Mesenchymal stem cell (in vitro differentiated cells and primary cell): ENCODE data around the gene PIAS4.
A peak's percentile ranks its signal among the peaks of the same experiment; 100 is the strongest.

ENCODE experiments used
- DNase-seq: peaks from one replicate; pipeline ENCODE4 v3.0.0-alpha.2; 2013
- H2AFZ ChIP-seq: one replicate; pipeline ENCODE4 v1.6.1; 2013; ENCODE audit warnings: low read depth, mild to moderate bottlenecking, control low read depth, inconsistent platforms, low read length, moderate library complexity
- H2AK5ac ChIP-seq: 2 replicates; pipeline ENCODE4 v1.6.1; 2013; ENCODE audit warnings: low read length, moderate library complexity, mild to moderate bottlenecking, inconsistent platforms; ENCODE audit not compliant: severe bottlenecking
- H2BK120ac ChIP-seq: one replicate; pipeline ENCODE4 v1.6.1; 2013; ENCODE audit warnings: low read depth, mild to moderate bottlenecking, inconsistent platforms, low read length, moderate library complexity
- H2BK12ac ChIP-seq, 2 experiments: one replicate each; pipeline ENCODE4 v1.6.1; 2013; ENCODE audit warnings: inconsistent platforms in 2 of 2, low read length in 2 of 2, mild to moderate bottlenecking in 2 of 2, moderate library complexity in 2 of 2, control low read depth in 1 of 2
- H2BK15ac ChIP-seq: one replicate; pipeline ENCODE4 v1.6.1; 2013; ENCODE audit warnings: mild to moderate bottlenecking, low read depth, inconsistent platforms; ENCODE audit not compliant: poor library complexity, severe bottlenecking
- H2BK5ac ChIP-seq: 2 replicates; pipeline ENCODE4 v1.6.1; 2013; ENCODE audit warnings: low read depth, mild to moderate bottlenecking, low read length, control low read depth, inconsistent platforms; ENCODE audit not compliant: poor library complexity, severe bottlenecking
- H3K14ac ChIP-seq, 2 experiments: one replicate each; pipeline ENCODE4 v1.6.1; 2013; ENCODE audit warnings: inconsistent platforms in 2 of 2, low read length in 2 of 2, control low read depth in 1 of 2, mild to moderate bottlenecking in 1 of 2, moderate library complexity in 1 of 2
- H3K18ac ChIP-seq, 2 experiments: one replicate each; pipeline ENCODE4 v1.6.1; 2013; ENCODE audit warnings: inconsistent platforms in 2 of 2, low read length in 2 of 2, control low read depth in 1 of 2, low read depth in 1 of 2, mild to moderate bottlenecking in 1 of 2
- H3K23ac ChIP-seq, 2 experiments: one replicate each; pipeline ENCODE4 v1.6.1; 2013; ENCODE audit warnings: inconsistent platforms in 2 of 2, low read length in 2 of 2, mild to moderate bottlenecking in 2 of 2, moderate library complexity in 2 of 2, control low read depth in 1 of 2
- H3K27ac ChIP-seq: 2 replicates; pipeline ENCODE4 v1.5.1; 2013; ENCODE audit warnings: mild to moderate bottlenecking, moderate library complexity, low read length, control low read depth, inconsistent platforms; ENCODE audit not compliant: poor library complexity, severe bottlenecking
- H3K27me3 ChIP-seq, 2 experiments: 2 replicates each; pipeline versions ENCODE4 v1.6.1 to v1.7.0; 2013; ENCODE audit warnings: low read length in 2 of 2, mild to moderate bottlenecking in 2 of 2, moderate library complexity in 2 of 2, control low read depth in 1 of 2, inconsistent platforms in 1 of 2; ENCODE audit not compliant: control insufficient read depth in 1 of 2, insufficient read depth in 1 of 2
- H3K36me3 ChIP-seq, 2 experiments: 2 replicates each; pipeline versions ENCODE4 v1.6.1 to v1.7.0; 2013; ENCODE audit warnings: low read length in 2 of 2, control low read depth in 1 of 2, inconsistent platforms in 1 of 2, low read depth in 1 of 2, mild to moderate bottlenecking in 1 of 2; ENCODE audit not compliant: insufficient read depth in 2 of 2, control insufficient read depth in 1 of 2
- H3K4ac ChIP-seq, 2 experiments: one replicate each; pipeline ENCODE4 v1.6.1; 2013; ENCODE audit warnings: inconsistent platforms in 2 of 2, low read length in 2 of 2, mild to moderate bottlenecking in 2 of 2, moderate library complexity in 2 of 2, control low read depth in 1 of 2, low read depth in 1 of 2
- H3K4me1 ChIP-seq: 2 replicates; pipeline ENCODE4 v1.6.1; 2013; ENCODE audit warnings: low read depth, low read length, control low read depth; ENCODE audit not compliant: control insufficient read depth, insufficient read depth
- H3K4me2 ChIP-seq: 2 replicates; pipeline ENCODE4 v1.6.1; 2013; ENCODE audit warnings: low read length, mild to moderate bottlenecking, inconsistent platforms; ENCODE audit not compliant: poor library complexity, severe bottlenecking
- H3K4me3 ChIP-seq, 2 experiments: 2 replicates each; pipeline versions ENCODE4 v1.5.1 to v1.7.0; 2013; ENCODE audit warnings: low read length in 2 of 2, mild to moderate bottlenecking in 2 of 2, control low read depth in 1 of 2, low read depth in 1 of 2; ENCODE audit not compliant: insufficient read depth in 1 of 2
- H3K79me1 ChIP-seq: replicated peaks from 2 replicates; pipeline ENCODE4 v1.6.1; 2013; ENCODE audit warnings: mild to moderate bottlenecking, control low read depth, low read length, inconsistent platforms; ENCODE audit not compliant: poor library complexity, severe bottlenecking
- H3K9ac ChIP-seq: 2 replicates; pipeline ENCODE4 v1.7.0; 2013; ENCODE audit warnings: mild to moderate bottlenecking, low read length, moderate library complexity
- H3K9me3 ChIP-seq: 2 replicates; pipeline ENCODE4 v1.7.0; 2013; ENCODE audit warnings: mild to moderate bottlenecking, low read length; ENCODE audit not compliant: control insufficient read depth
- H4K8ac ChIP-seq: one replicate; pipeline ENCODE4 v1.6.1; 2013; ENCODE audit warnings: inconsistent platforms, mild to moderate bottlenecking, low read length, moderate library complexity
- H4K91ac ChIP-seq: one replicate; pipeline ENCODE4 v1.6.1; 2013; ENCODE audit warnings: mild to moderate bottlenecking, low read length, inconsistent platforms
- WGBS: methylation state at CpG from one replicate; pipeline ENCODE4 v1.1.7; 2013; ENCODE audit warnings: mixed read lengths; 5-methylcytosine and 5-hydroxymethylcytosine counted together

The PIAS4 gene

DNA sequence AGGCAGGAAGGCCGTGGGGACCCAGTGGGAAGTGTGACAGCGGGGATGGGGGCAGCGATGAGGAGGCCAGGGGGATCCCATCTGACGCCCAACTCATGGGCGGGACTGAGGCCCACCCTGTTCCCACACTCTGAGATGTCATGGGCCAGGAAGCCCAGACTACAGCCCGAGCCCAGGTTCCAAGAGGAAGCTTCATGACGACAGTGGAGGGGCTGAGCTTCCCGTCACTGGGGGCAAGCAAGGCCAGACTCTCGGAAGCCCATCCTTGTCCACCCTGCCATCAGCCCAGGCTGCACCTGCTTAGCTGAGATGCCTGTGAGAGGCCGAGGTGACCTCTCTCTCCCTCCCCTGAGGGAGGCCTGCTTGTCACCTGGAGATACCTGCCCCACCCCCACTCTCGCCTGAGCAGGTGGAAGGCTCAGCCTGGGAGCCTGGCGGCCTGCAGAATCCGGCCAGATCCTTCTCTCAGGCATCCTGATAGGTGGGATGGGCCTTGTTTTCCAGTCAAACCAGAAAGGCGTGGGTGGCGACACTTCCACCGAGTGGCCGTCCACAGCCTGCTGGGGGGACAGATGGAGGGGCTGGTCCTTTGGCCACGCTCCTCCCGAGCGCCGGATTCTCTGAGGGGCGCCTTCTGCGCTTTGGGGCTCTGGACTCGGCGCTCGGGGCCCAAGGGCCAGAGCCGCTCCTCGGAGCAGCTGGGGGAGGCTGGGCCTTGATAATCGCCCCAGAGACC lies 54.3 kb downstream of the PIAS4 start:
- peak overlapping the region; percentile 42 for H3K4me2 ChIP-seq
- peaks cover 19 to 59% of the 10 kb centered on the region in 2 experiments for H3K36me3 ChIP-seq
- H3K9me3 ChIP-seq, result no peaks in the 10 kb centered on the region

DNA sequence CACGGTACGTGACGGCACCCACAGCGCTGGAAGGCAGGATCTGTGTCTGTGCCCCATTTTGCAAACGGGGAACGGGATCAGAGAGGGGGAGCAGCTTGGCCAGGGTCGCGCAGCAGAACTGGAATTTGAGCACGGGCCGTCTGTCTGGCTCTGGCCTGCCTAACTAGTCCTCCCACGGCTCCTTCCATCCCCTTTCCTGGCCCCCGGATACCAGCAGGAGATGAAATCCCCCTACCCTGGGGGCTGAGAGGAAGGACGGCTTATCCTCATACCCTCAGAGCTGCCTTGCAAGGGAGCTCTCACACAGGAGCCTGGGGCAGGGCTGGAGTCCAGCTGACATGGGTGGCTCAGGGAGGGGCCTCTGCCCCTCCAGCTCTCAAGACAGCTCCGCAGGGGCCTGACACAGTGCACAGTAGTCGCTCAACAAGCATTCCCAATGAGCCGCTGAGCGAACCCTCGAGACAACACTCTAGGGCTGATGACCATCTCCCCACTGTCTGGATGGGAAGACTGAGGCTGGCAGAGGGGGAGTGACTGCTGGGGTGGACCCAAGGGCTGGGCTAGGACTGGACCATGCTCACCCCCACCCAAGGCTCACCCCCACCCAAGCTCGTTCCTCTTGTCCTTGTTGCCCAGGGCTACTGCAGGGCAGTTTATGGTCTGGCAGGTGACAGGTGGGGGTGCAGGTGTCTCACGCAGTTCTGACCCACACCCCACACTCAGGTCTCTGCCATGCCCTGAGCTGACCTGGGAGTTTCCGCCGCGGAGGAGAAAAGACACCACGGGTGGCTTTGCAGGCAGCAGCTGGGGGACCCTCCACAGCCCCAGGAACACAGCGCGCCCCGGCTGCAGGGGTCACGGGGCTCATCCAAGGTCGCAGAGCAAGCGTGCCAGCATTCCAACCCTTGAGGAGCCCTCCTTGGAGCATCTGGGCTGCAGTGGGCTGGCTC lies 55.2 kb downstream of the PIAS4 start:
- no peak overlapping the region for H2AK5ac ChIP-seq
- WGBS, result 94% methylated on average over 29 of the region's 30 CpGs
- no peaks in the 10 kb centered on the region for H3K79me1 ChIP-seq

More for the DNA sequence above, 54.3 kb downstream of the PIAS4 start:
- Histone ChIP-seq H3K23ac (peak overlapping the region in 1 of 2 experiments; percentile 57), H4K8ac (peak overlapping the region; percentile 69), H3K4ac (no peak overlapping the region), H2AK5ac (peak overlapping the region; percentile 83), H2BK120ac (no peak overlapping the region), H3K14ac (peak overlapping the region in 1 of 2 experiments; percentile 75), H3K79me1 (no peaks in the 10 kb centered on the region), H3K9ac (peak overlapping the region; percentile 92), H2BK15ac (no peak overlapping the region), H2AFZ (no peak overlapping the region), H4K91ac (no peak overlapping the region), H3K4me1 (peaks cover 59% of the 10 kb centered on the region), H3K27ac (peak overlapping the region; percentile 1), H3K4me3 (peak overlapping the region in 1 of 2 experiments; percentile 85), H2BK5ac (no peak overlapping the region), H3K18ac (peak overlapping the region in 1 of 2 experiments; percentile 53), H3K27me3 (no peaks in the 10 kb centered on the region), H2BK12ac (peak overlapping the region in 1 of 2 experiments; percentile 57)
- DNase-seq, result no peak
- 87% methylated on average over 29 of the region's 29 CpGs for whole genome bisulfite sequencing

DNA sequence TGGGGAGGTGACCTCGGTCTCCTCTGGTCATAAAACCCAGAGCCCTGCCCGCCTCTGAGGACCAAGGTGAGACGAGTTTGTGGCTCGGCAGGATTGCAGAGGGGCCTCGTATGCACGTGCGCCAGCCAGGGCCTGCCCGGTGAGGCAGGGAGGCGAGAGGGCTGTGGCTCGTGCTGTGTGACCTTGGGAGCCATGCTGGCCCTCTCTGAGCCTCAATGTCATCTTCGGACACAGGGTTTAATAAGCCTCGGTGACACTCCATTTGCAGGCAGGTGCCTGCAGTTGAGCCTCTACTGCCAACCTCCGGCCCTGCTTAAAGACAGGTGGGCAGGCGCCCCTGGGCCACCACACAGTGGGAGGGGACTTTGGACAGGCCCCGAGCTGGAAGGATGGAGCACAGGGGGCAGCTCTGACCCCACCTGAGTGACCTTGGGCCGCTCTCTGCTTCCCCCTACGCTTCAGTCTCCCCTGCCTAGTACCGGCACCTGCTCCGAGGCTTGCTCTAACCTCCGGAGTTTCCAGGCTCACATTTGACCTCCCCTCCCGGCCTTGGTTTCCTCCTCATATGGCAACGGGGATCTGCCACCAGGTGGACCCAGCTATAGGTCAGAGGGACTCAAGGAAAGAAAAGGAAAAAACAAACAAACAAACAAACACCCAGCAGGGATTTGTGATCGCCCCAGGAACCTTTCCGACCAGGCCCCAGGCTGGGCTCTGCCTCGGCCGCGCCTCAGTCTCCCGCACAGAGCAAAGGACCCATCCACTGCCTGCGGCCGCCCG lies 56.0 kb downstream of the PIAS4 start:
- Histone ChIP-seq H3K4ac (no peak overlapping the region), H2AK5ac (no peak overlapping the region), H3K9ac (peak overlapping the region; percentile 92), H3K27ac (peak overlapping the region; percentile 3), H2BK12ac (no peak overlapping the region), H2AFZ (no peak overlapping the region), H3K23ac (peak overlapping the region in 1 of 2 experiments; percentile 81), H2BK120ac (no peak overlapping the region), H3K4me3 (peak overlapping the region; percentile 85), H3K9me3 (no peaks in the 10 kb centered on the region), H3K4me1 (peaks cover 59% of the 10 kb centered on the region), H3K4me2 (peak overlapping the region; percentile 81), H2BK5ac (no peak overlapping the region), H4K8ac (no peak overlapping the region), H3K14ac (peak overlapping the region in 1 of 2 experiments; percentile 26), H3K36me3 (peaks cover 19 to 50% of the 10 kb centered on the region in 2 experiments), H3K79me1 (no peaks in the 10 kb centered on the region), H3K27me3 (no peaks in the 10 kb centered on the region), H3K18ac (no peak overlapping the region), H2BK15ac (no peak overlapping the region), H4K91ac (no peak overlapping the region)
- DNase-seq, result no peak
- WGBS, result 48% methylated on average over 31 of the region's 31 CpGs

More for the DNA sequence above, 55.2 kb downstream of the PIAS4 start:
- H3K36me3 ChIP-seq, result peaks cover 19 to 53% of the 10 kb centered on the region in 2 experiments
- peak overlapping the region; percentile 85 for H3K4me3 ChIP-seq
- no peak overlapping the region for H3K4ac ChIP-seq
- no peak overlapping the region for H2AFZ ChIP-seq
- no peaks in the 10 kb centered on the region for H3K9me3 ChIP-seq
- H4K91ac ChIP-seq, result no peak overlapping the region
- no peaks in the 10 kb centered on the region for H3K27me3 ChIP-seq
- H3K4me1 ChIP-seq, result peaks cover 60% of the 10 kb centered on the region
- no peak overlapping the region for H2BK120ac ChIP-seq
- H3K14ac ChIP-seq, result peak overlapping the region in 1 of 2 experiments; percentile 41
- no peak overlapping the region for H3K18ac ChIP-seq
- no peak for DNase-seq
- peak overlapping the region; percentile 92 for H3K9ac ChIP-seq
- no peak overlapping the region for H2BK5ac ChIP-seq
- H3K4me2 ChIP-seq, result peak overlapping the region; percentile 81
- H2BK15ac ChIP-seq, result no peak overlapping the region
- peak overlapping the region in 1 of 2 experiments; percentile 81 for H3K23ac ChIP-seq
- no peak overlapping the region for H2BK12ac ChIP-seq
- H3K27ac ChIP-seq, result no peak overlapping the region
- no peak overlapping the region for H4K8ac ChIP-seq
